HEK293 (cell line): Measurements from ENCODE around the gene SLITRK3.

Experiments used
- CTCF ChIA-PET: fragments of 350-600 bp; formaldehyde crosslinking; extraction: SDS; loops from one replicate; lab custom pipeline; 2021; ENCODE audit warnings: antibody characterized with exemption; lab: Yijun Ruan, JAX
- POLR2A ChIA-PET: fragments of 300-600 bp; formaldehyde crosslinking; extraction: SDS; loops from one replicate; lab custom pipeline; 2020; ENCODE audit warnings: antibody characterized with exemption, inconsistent platforms; lab: Yijun Ruan, JAX
- H3K27ac ChIP-seq: fragments of 200-500 bp; sonication (Bioruptor generic); 2 replicates; pipeline ENCODE4 v1.5.1; 2014; ENCODE audit warnings: low read depth, low read length, control low read depth, inconsistent platforms; ENCODE audit errors: extremely low read depth
- H3K36me3 ChIP-seq, 2 experiments: fragments of 200-500 bp in 1 of 2; sonication (Bioruptor generic) in 1 of 2; 1 replicate in 1 of 2; 2 replicates in 1 of 2; pipeline ENCODE4 v1.5.1; 2014 to 2017; ENCODE audit warnings: inconsistent platforms in 2 of 2, low read length in 2 of 2; ENCODE audit not compliant: control insufficient read depth in 2 of 2, insufficient read depth in 1 of 2
- H3K4me1 ChIP-seq: fragments of 200-500 bp; sonication (Bioruptor generic); 2 replicates; pipeline ENCODE4 v1.5.1; 2014; ENCODE audit warnings: mild to moderate bottlenecking, low read length, inconsistent platforms; ENCODE audit not compliant: control insufficient read depth, insufficient read depth
- H3K4me3 ChIP-seq: 2 replicates; pipeline ENCODE4 v1.5.1; 2011; ENCODE audit warnings: low read depth, mild to moderate bottlenecking, control low read depth, low read length, moderate library complexity
- H3K9me3 ChIP-seq: fragments of 200-500 bp; sonication (Bioruptor generic); 2 replicates; pipeline ENCODE4 v1.5.1; 2014; ENCODE audit warnings: low read depth, low read length, inconsistent platforms; ENCODE audit not compliant: control insufficient read depth, insufficient read depth
- EGR2 ChIP-seq: fragments of 450-650 bp; formaldehyde crosslinking; IDR thresholded peaks from 2 replicates; pipeline ENCODE4 v1.5.1; 2016; ENCODE audit warnings: low read depth, missing biosample characterization, missing genetic modification characterization
- KLF7 ChIP-seq: fragments of 450-650 bp; formaldehyde crosslinking; IDR thresholded peaks from 2 replicates; pipeline ENCODE4 v1.5.1; 2016; ENCODE audit warnings: missing biosample characterization, missing genetic modification characterization, borderline replicate concordance
- RBAK ChIP-seq: fragments of 450-650 bp; formaldehyde crosslinking; IDR thresholded peaks from 2 replicates; pipeline ENCODE4 v1.5.1; 2016; ENCODE audit warnings: missing biosample characterization, missing genetic modification characterization
- ZBTB17 ChIP-seq: fragments of 450-650 bp; formaldehyde crosslinking; IDR thresholded peaks from 2 replicates; pipeline ENCODE4 v1.5.1; 2016; ENCODE audit warnings: missing biosample characterization, missing genetic modification characterization
- ZBTB20 ChIP-seq: fragments of 450-650 bp; formaldehyde crosslinking; IDR thresholded peaks from 2 replicates; pipeline ENCODE4 v1.5.1; 2016; ENCODE audit warnings: missing biosample characterization, missing genetic modification characterization
- ZBTB49 ChIP-seq: fragments of 450-650 bp; formaldehyde crosslinking; IDR thresholded peaks from 2 replicates; pipeline ENCODE4 v1.5.1; 2016; ENCODE audit warnings: missing biosample characterization, missing genetic modification characterization, low read depth
- ZFP37 ChIP-seq: fragments of 450-650 bp; formaldehyde crosslinking; IDR thresholded peaks from 2 replicates; pipeline ENCODE4 v1.5.1; 2016; ENCODE audit warnings: missing biosample characterization, missing genetic modification characterization
- ZFP69B ChIP-seq: fragments of 450-650 bp; formaldehyde crosslinking; IDR thresholded peaks from 2 replicates; pipeline ENCODE4 v1.5.1; 2016; ENCODE audit warnings: missing biosample characterization, missing genetic modification characterization
- ZIC2 ChIP-seq: fragments of 450-650 bp; formaldehyde crosslinking; IDR thresholded peaks from 2 replicates; pipeline ENCODE4 v1.5.1; 2016; ENCODE audit warnings: missing biosample characterization, missing genetic modification characterization
- ZNF157 ChIP-seq: fragments of 450-650 bp; formaldehyde crosslinking; IDR thresholded peaks from 2 replicates; pipeline ENCODE4 v1.5.1; 2016; ENCODE audit warnings: missing biosample characterization, missing genetic modification characterization
- ZNF174 ChIP-seq: fragments of 450-650 bp; formaldehyde crosslinking; IDR thresholded peaks from 2 replicates; pipeline ENCODE4 v1.5.0; 2017; ENCODE audit warnings: missing biosample characterization, mild to moderate bottlenecking, missing genetic modification characterization
- ZNF311 ChIP-seq: fragments of 450-650 bp; formaldehyde crosslinking; IDR thresholded peaks from 2 replicates; pipeline ENCODE4 v1.5.1; 2017; ENCODE audit warnings: missing biosample characterization, missing genetic modification characterization, borderline replicate concordance
- ZNF366 ChIP-seq: fragments of 450-650 bp; formaldehyde crosslinking; conservative IDR thresholded peaks from 2 replicates; pipeline ENCODE4 v1.5.1; 2016; ENCODE audit warnings: missing biosample characterization, missing genetic modification characterization
- ZNF433 ChIP-seq: fragments of 450-650 bp; formaldehyde crosslinking; IDR thresholded peaks from 2 replicates; pipeline ENCODE4 v1.5.1; 2016; ENCODE audit warnings: missing biosample characterization, missing genetic modification characterization, low read depth
- ZNF513 ChIP-seq: fragments of 450-650 bp; IDR thresholded peaks from 2 replicates; pipeline ENCODE4 v1.5.1; 2018; ENCODE audit warnings: missing biosample characterization, missing genetic modification characterization
- ZNF600 ChIP-seq: fragments of 450-650 bp; formaldehyde crosslinking; IDR thresholded peaks from 2 replicates; pipeline ENCODE4 v1.5.1; 2016; ENCODE audit warnings: missing biosample characterization, missing genetic modification characterization

The SLITRK3 gene

GRCh38 chr3:165193366-165194254 lies 2.6 kb downstream of the SLITRK3 start:
- TF ChIP-seq KLF7 (tag by site-specific recombination) (no peak), ZIC2 (no peak), ZNF513 (no peak), ZNF311 (tag by site-specific recombination) (no peak), ZNF157 (tag by site-specific recombination) (no peak)
- Histone ChIP-seq H3K4me3 (peak overlapping the region; percentile 33), H3K27ac (no peak overlapping the region), H3K36me3 (peaks cover 0 to 7% of the 10 kb centered on the region in 2 experiments; a peak in 1 of 3 replicates), H3K9me3 (no peaks in the 10 kb centered on the region), H3K4me1 (no peaks in the 10 kb centered on the region)
- CTCF ChIA-PET = interaction anchor here (0.6 kb wide), 1 partner anchor 17 kb away, joined by 3 read pairs; no protein-coding TSS in a partner anchor
- POLR2A ChIA-PET = no interaction called here

- TF ChIP-seq ZNF366 (tag by site-specific recombination) (no peak), ZBTB20 (tag by site-specific recombination) (peak; percentile 58)
- Histone ChIP-seq H3K4me1 (no peaks in the 10 kb centered on the region), H3K9me3 (no peaks in the 10 kb centered on the region), H3K36me3 (peaks cover 0 to 8% of the 10 kb centered on the region in 2 experiments; a peak in 1 of 3 replicates), H3K4me3 (peak overlapping the region; percentile 33), H3K27ac (no peak overlapping the region)
- CTCF ChIA-PET = interaction anchor here (0.7 kb wide), 1 partner anchor 700 kb away, joined by 3 read pairs; no protein-coding TSS in a partner anchor
- POLR2A ChIA-PET = interaction anchor here (0.6 kb wide), 1 partner anchor 154 kb away, joined by 3 read pairs; no protein-coding TSS in a partner anchor
These were observed 3.5 kb downstream of the SLITRK3 start for GRCh38 chr3:165192610-165193192.

- TF ChIP-seq ZBTB17 (tag by site-specific recombination) = no peak
- no peak for TF ChIP-seq ZFP69B (tag by site-specific recombination)
- TF ChIP-seq ZBTB49 (tag by site-specific recombination) = no peak
- TF ChIP-seq ZNF600 (tag by site-specific recombination) = no peak
- TF ChIP-seq EGR2 = no peak
- no peak for TF ChIP-seq ZNF433 (tag by site-specific recombination)
- no peak for TF ChIP-seq RBAK
- TF ChIP-seq ZFP37 (tag by site-specific recombination) = no peak
- no peak for TF ChIP-seq ZNF174 (tag by site-specific recombination)
- Histone ChIP-seq H3K36me3 (peaks cover 0 to 8% of the 10 kb centered on the region in 2 experiments; a peak in 1 of 3 replicates), H3K4me1 (no peaks in the 10 kb centered on the region), H3K4me3 (no peak overlapping the region), H3K27ac (no peak overlapping the region), H3K9me3 (no peaks in the 10 kb centered on the region)
- CTCF ChIA-PET = interaction anchor here (0.5 kb wide), 1 partner anchor 48 kb away, joined by 8 read pairs; no protein-coding TSS in a partner anchor
- POLR2A ChIA-PET = no interaction called here
These were observed 4.7 kb downstream of the SLITRK3 start for GRCh38 chr3:165191491-165191890.
